SK-N-SH (cell line): Measurements from ENCODE around the gene SH2B2. TPM values are rescaled to one million over a fixed set of nuclear protein-coding genes. Genes with fewer than 3 reads are reported as not detected.

ENCODE experiments used
- CTCF ChIA-PET: fragments of 300-600, 350-600 bp; formaldehyde crosslinking; extraction: SDS; loops from one replicate; lab custom pipeline; 2021; lab: Yijun Ruan, JAX
- POLR2A ChIA-PET: fragments of 350-600 bp; sonication (Branson Sonifier 250); formaldehyde crosslinking; extraction: SDS; loops from one replicate; lab custom pipeline; 2020; ENCODE audit warnings: antibody characterized with exemption, inconsistent platforms; lab: Yijun Ruan, JAX
- DNase-seq: peaks from one replicate; pipeline ENCODE4 v3.0.0; 2012
- H2AFZ ChIP-seq: fragments of 200-600 bp; sonication (generic); 2 replicates; pipeline ENCODE4 v1.8.1; 2016; ENCODE audit warnings: antibody characterized with exemption, mild to moderate bottlenecking, low read depth
- H3F3A ChIP-seq: fragments of 200-600 bp; sonication (generic); replicated peaks from 2 replicates; pipeline ENCODE3; 2016; ENCODE audit warnings: antibody characterized with exemption, mild to moderate bottlenecking; ENCODE audit not compliant: insufficient read depth
- H3K27ac ChIP-seq, 2 experiments: fragments of 200-500 bp in 1 of 2; fragments of 200-600 bp in 1 of 2; sonication (Bioruptor generic) in 1 of 2; sonication (generic), shearing (Covaris generic) in 1 of 2; 2 replicates each; pipeline versions ENCODE4 v1.5.1 to v1.6.1; 2014 to 2016; ENCODE audit warnings: low read depth in 2 of 2, inconsistent platforms in 1 of 2, low read length in 1 of 2, mild to moderate bottlenecking in 1 of 2, mixed read lengths in 1 of 2
- H3K27me3 ChIP-seq: fragments of 200-600 bp; sonication (generic), shearing (Covaris generic); 2 replicates; pipeline ENCODE4 v1.6.1; 2016; ENCODE audit warnings: mixed run types; ENCODE audit not compliant: insufficient read depth
- H3K36me3 ChIP-seq, 2 experiments: fragments of 200-500 bp in 1 of 2; fragments of 200-600 bp in 1 of 2; sonication (Bioruptor generic) in 1 of 2; sonication (generic) in 1 of 2; replicated peaks in 1 of 2; 2 replicates each; pipeline versions ENCODE3 to v1.5.1; 2014 to 2016; ENCODE audit warnings: low read length in 1 of 2, mild to moderate bottlenecking in 1 of 2; ENCODE audit not compliant: insufficient read depth in 2 of 2, control insufficient read depth in 1 of 2
- H3K4me1 ChIP-seq, 2 experiments: fragments of 200-500 bp in 1 of 2; fragments of 200-600 bp in 1 of 2; sonication (Bioruptor generic) in 1 of 2; sonication (generic), shearing (Covaris generic) in 1 of 2; 2 replicates each; pipeline versions ENCODE4 v1.5.1 to v1.6.1; 2014 to 2016; ENCODE audit warnings: low read depth in 1 of 2, low read length in 1 of 2, mixed run types in 1 of 2; ENCODE audit not compliant: insufficient read depth in 2 of 2, control insufficient read depth in 1 of 2
- H3K4me2 ChIP-seq: fragments of 200-600 bp; sonication (generic), shearing (Covaris generic); 2 replicates; pipeline ENCODE4 v1.6.1; 2017; ENCODE audit warnings: mixed run types
- H3K4me3 ChIP-seq, 2 experiments: fragments of 200-500 bp in 1 of 2; fragments of 200-600 bp in 1 of 2; sonication (Bioruptor generic) in 1 of 2; sonication (generic), shearing (Covaris generic) in 1 of 2; 2 replicates each; pipeline versions ENCODE4 v1.5.1 to v1.8.1; 2014 to 2016; ENCODE audit warnings: low read depth in 2 of 2, inconsistent platforms in 1 of 2, low read length in 1 of 2, mild to moderate bottlenecking in 1 of 2, mixed read lengths in 1 of 2, moderate library complexity in 1 of 2
- H3K79me2 ChIP-seq: fragments of 200-600 bp; sonication (generic); 2 replicates; pipeline ENCODE4 v1.8.1; 2017; ENCODE audit warnings: mild to moderate bottlenecking; ENCODE audit not compliant: insufficient read depth
- H3K9ac ChIP-seq: fragments of 200-600 bp; sonication (generic); 2 replicates; pipeline ENCODE4 v1.6.1; 2017; ENCODE audit warnings: mixed run types
- H3K9me2 ChIP-seq: fragments of 200-600 bp; sonication (generic); 2 replicates; pipeline ENCODE4 v1.6.1; 2017; ENCODE audit warnings: mixed run types
- H3K9me3 ChIP-seq: fragments of 200-600 bp; sonication (generic); 2 replicates; pipeline ENCODE4 v1.6.1; 2017; ENCODE audit warnings: mixed run types, mild to moderate bottlenecking, moderate library complexity
- H4K20me1 ChIP-seq: fragments of 200-600 bp; sonication (generic); 2 replicates; pipeline ENCODE4 v1.6.1; 2017; ENCODE audit warnings: mild to moderate bottlenecking, mixed run types; ENCODE audit not compliant: insufficient read depth
- CHD2 ChIP-seq: fragments of 150-350 bp; IDR thresholded peaks from 2 replicates; pipeline ENCODE4 v1.6.1; 2018; ENCODE audit warnings: low read length; ENCODE audit not compliant: partially characterized antibody
- ELF1 ChIP-seq: IDR thresholded peaks from 2 replicates; pipeline ENCODE4 v1.4.0; 2012
- EP300 ChIP-seq, 2 experiments: IDR thresholded peaks; 2 replicates each; pipeline versions ENCODE4 v1.4.0 to v1.6.1; 2012; ENCODE audit warnings: borderline replicate concordance in 1 of 2, low read depth in 1 of 2, low read length in 1 of 2
- FOXJ3 ChIP-seq: sonication (generic); formaldehyde crosslinking; IDR thresholded peaks from 2 replicates; pipeline ENCODE4 v1.5.1; 2020; ENCODE audit warnings: mild to moderate bottlenecking, missing genetic modification reagents
- GABPA ChIP-seq: IDR thresholded peaks from 2 replicates; pipeline ENCODE4 v1.4.0; 2012; ENCODE audit warnings: low read depth, mild to moderate bottlenecking
- GATA2 ChIP-seq: sonication (generic); formaldehyde crosslinking; IDR thresholded peaks from 2 replicates; pipeline ENCODE4 v1.5.0; 2020; ENCODE audit warnings: mild to moderate bottlenecking, missing genetic modification reagents
- MEF2A ChIP-seq: IDR thresholded peaks from 2 replicates; pipeline ENCODE4 v1.4.0; 2012; ENCODE audit warnings: low read depth, borderline replicate concordance
- MXI1 ChIP-seq: IDR thresholded peaks from 2 replicates; pipeline ENCODE4 v1.6.1; 2012; ENCODE audit warnings: mild to moderate bottlenecking, low read depth, low read length, improper control_type of control experiment
- NRF1 ChIP-seq: IDR thresholded peaks from 2 replicates; pipeline ENCODE4 v1.6.1; 2012; ENCODE audit warnings: low read depth, mild to moderate bottlenecking, low read length
- POLR2AphosphoS5 ChIP-seq: IDR thresholded peaks from 2 replicates; pipeline ENCODE4 v1.6.1; 2012; ENCODE audit warnings: low read depth, low read length
- RAD21 ChIP-seq: IDR thresholded peaks from 2 replicates; pipeline ENCODE4 v1.6.1; 2012; ENCODE audit warnings: mild to moderate bottlenecking, low read length
- RFX5 ChIP-seq: IDR thresholded peaks from 2 replicates; pipeline ENCODE4 v1.6.1; 2012; ENCODE audit warnings: mild to moderate bottlenecking, improper control_type of control experiment, low read length
- SIN3A ChIP-seq: IDR thresholded peaks from 2 replicates; pipeline ENCODE4 v1.6.1; 2012; ENCODE audit warnings: low read depth, mild to moderate bottlenecking, low read length, moderate library complexity, borderline replicate concordance
- SMC3 ChIP-seq: IDR thresholded peaks from 2 replicates; pipeline ENCODE4 v1.6.1; 2012; ENCODE audit warnings: low read depth, low read length, improper control_type of control experiment
- TAF1 ChIP-seq: IDR thresholded peaks from 2 replicates; pipeline ENCODE4 v1.6.1; 2012; ENCODE audit warnings: low read depth, mild to moderate bottlenecking, low read length, moderate library complexity, borderline replicate concordance
- TCF12 ChIP-seq: IDR thresholded peaks from 2 replicates; pipeline ENCODE4 v1.4.0; 2012
- TEAD4 ChIP-seq: IDR thresholded peaks from 2 replicates; pipeline ENCODE4 v1.4.0; 2012; ENCODE audit warnings: mild to moderate bottlenecking, borderline replicate concordance; ENCODE audit not compliant: insufficient read depth
- YY1 ChIP-seq: IDR thresholded peaks from 2 replicates; pipeline ENCODE4 v1.4.0; 2012; ENCODE audit warnings: low read depth, mild to moderate bottlenecking
- WGBS: methylation state at CpG from one replicate; pipeline ENCODE4 v1.1.6; 2017; ENCODE audit warnings: low lambda C conversion rate; 5-methylcytosine and 5-hydroxymethylcytosine counted together
- polyA plus RNA-seq, 3 experiments: library from polyadenylated mRNA; depleted of rRNA; stranded (reverse); fragments of >200 nt; gene quantifications; 2 replicates each; pipeline ENCODE4 v1.2.3, GENCODE V29; 2012
- TF ChIP-seq, protein P1 (sequence below): fragments of 150-350 bp; IDR thresholded peaks from 2 replicates; pipeline ENCODE4 v1.6.1; 2017; ENCODE audit warnings: antibody characterized with exemption, low read length, low read depth, borderline replicate concordance
- TF ChIP-seq, protein P2 (sequence below): fragments of 200-600 bp; sonication (generic); IDR thresholded peaks from 2 replicates; pipeline ENCODE4 v1.6.1; 2017; ENCODE audit warnings: antibody characterized with exemption, mild to moderate bottlenecking, moderate library complexity
- TF ChIP-seq, protein P3 (sequence below): IDR thresholded peaks from 2 replicates; pipeline ENCODE4 v1.4.0; 2012; ENCODE audit warnings: low read depth
- TF ChIP-seq, protein P4 (sequence below): IDR thresholded peaks from 2 replicates; pipeline ENCODE4 v1.4.0; 2012; ENCODE audit warnings: low read depth, borderline replicate concordance

The SH2B2 gene
- polyA plus RNA-seq, 1 of the 3 experiments (the other 2 are of a cell fraction), result 4.7 TPM

DNA sequence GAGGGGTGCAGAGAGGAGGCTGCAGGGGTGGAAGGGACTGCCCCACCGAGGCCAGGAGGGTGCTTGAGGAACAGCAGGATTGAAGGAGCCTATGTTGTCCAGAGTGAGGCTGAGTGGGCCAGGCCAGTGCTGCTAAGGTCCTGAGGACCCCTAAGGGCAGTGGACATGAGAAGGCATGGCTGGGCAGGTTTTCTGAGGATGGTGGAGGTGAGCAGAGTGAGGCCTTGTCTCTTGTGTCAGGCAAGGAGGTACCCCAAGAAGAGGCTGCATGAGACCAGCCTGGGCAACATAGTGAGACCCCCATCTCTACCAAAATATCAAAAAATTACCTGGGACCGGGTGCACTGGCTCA, 5.2 kb downstream of the SH2B2 start:
- Histone ChIP-seq H3K9me2 (no peaks in the 10 kb centered on the region), H3K9ac (no peak overlapping the region), H2AFZ (no peak overlapping the region), H3K36me3 (no peaks in the 10 kb centered on the region), H3K9me3 (no peaks in the 10 kb centered on the region), H3K4me2 (no peak overlapping the region), H3F3A (no peaks in the 10 kb centered on the region), H3K27me3 (no peaks in the 10 kb centered on the region), H3K27ac (no peak overlapping the region), H3K79me2 (no peaks in the 10 kb centered on the region), H3K4me3 (no peak overlapping the region), H4K20me1 (peaks cover 30% of the 10 kb centered on the region; the same call in 1 of the 2 replicates), H3K4me1 (peaks cover 0 to 18% of the 10 kb centered on the region in 2 experiments; a peak in 1 of 4 replicates)
- WGBS, result 79% methylated on average over 2 of the region's 2 CpGs
- ChIA-PET CTCF (interaction anchor here (1.3 to 4.4 kb wide), 5 partner anchors 12 to 99 kb away, joined by 3 to 20 read pairs (median 7); no protein-coding TSS in a partner anchor), POLR2A (no interaction called here)
- no peak for DNase-seq
- no peak for TF ChIP-seq NRF1
- TF ChIP-seq, protein P1, sequence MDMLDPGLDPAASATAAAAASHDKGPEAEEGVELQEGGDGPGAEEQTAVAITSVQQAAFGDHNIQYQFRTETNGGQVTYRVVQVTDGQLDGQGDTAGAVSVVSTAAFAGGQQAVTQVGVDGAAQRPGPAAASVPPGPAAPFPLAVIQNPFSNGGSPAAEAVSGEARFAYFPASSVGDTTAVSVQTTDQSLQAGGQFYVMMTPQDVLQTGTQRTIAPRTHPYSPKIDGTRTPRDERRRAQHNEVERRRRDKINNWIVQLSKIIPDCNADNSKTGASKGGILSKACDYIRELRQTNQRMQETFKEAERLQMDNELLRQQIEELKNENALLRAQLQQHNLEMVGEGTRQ, result no peak
- TF ChIP-seq POLR2AphosphoS5, result no peak
- TF ChIP-seq YY1, result no peak
- no peak for TF ChIP-seq FOXJ3
- no peak for TF ChIP-seq RFX5
- TF ChIP-seq GATA2 (CRISPR knock-in tag), result no peak
- TF ChIP-seq SMC3, result no peak
- TF ChIP-seq EP300 (IDR thresholded peaks at IDR 0.05; ENCODE audit: borderline replicate concordance in 1 of 2, low read depth in 1 of 2, low read length in 1 of 2), result no peak

DNA sequence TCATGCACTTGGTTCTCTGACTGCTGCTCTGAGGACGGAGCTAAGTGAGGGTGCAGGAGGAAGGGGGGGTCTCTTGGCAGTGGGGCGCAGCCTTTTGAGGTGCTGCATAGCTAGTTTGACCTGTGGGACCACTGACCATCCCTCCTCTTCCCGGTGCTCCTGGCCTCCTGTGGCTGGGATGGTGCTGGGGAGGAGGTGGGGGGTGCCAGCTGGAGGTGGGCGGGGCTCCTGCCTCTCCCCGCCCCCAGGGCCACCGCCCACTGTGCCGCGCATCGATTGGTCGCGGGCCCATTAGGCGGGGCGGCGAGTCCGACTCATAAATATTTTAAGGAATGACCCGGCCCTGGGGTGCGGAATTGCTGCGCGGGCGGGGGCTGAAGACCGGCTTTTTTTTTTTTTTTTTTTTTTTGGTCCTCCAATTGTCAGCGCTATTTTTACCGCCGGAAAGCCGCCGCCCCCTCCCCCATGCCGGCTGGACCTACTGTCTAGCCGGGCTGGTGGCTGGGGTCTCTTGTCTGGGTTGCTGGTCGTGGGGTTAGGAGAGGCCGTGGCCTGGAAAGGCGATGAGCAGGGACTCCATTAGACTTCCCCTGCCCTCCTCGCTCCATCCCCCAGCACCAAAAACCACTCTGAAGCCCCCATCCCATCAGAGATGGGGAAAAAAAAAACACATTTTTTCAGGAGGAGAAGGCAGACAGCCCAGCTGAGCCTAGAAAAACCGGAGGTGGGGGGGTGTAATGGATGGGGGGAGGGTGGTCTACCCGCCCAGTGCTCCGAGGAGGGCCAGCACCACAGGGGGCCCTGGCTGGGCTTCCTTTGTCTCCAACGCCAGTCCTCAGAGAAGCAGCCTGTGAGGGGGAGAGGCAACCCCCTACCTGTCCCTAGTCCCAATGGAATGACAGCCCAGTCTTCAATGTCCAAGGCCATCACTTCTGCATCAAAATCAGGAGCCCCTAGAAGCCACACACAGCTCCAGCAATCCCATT, 6.4 kb downstream of the SH2B2 start:
- no peaks in the 10 kb centered on the region for H3F3A ChIP-seq
- H3K4me1 ChIP-seq, result peaks cover 0 to 13% of the 10 kb centered on the region in 2 experiments; a peak in 1 of 4 replicates
- peak; percentile 92 for DNase-seq
- H3K9me3 ChIP-seq, result no peaks in the 10 kb centered on the region
- 39% methylated on average over 36 of the region's 36 CpGs for WGBS
- no peaks in the 10 kb centered on the region for H3K27me3 ChIP-seq
- no peaks in the 10 kb centered on the region for H3K79me2 ChIP-seq
- H3K36me3 ChIP-seq, result no peaks in the 10 kb centered on the region
- H3K4me2 ChIP-seq, result no peak overlapping the region
- peak overlapping the region in 1 of 2 experiments; percentile 21; a peak in 1 of 4 replicates for H3K4me3 ChIP-seq
- ChIA-PET POLR2A (interaction anchor here (0.6 kb wide), 1 partner anchor 69 kb away, joined by 3 read pairs; no protein-coding TSS in a partner anchor), CTCF (interaction anchor here (0.6 to 4.4 kb wide), 7 partner anchors 13 to 273 kb away, joined by 3 to 15 read pairs (median 5); no protein-coding TSS in a partner anchor)
- no peak overlapping the region for H2AFZ ChIP-seq
- no peaks in the 10 kb centered on the region for H3K9me2 ChIP-seq
- H4K20me1 ChIP-seq, result peaks cover 30% of the 10 kb centered on the region; the same call in 1 of the 2 replicates
- H3K27ac ChIP-seq, result no peak overlapping the region
- H3K9ac ChIP-seq, result no peak overlapping the region
- TF ChIP-seq RFX5 (no peak), MEF2A (no peak), MXI1 (no peak), SIN3A (no peak), NRF1 (no peak), GABPA (no peak), CHD2 (no peak), ELF1 (no peak), RAD21 (no peak), SMC3 (no peak), TAF1 (no peak), TEAD4 (no peak), TCF12 (no peak)
- TF ChIP-seq, protein P1, result no peak
- TF ChIP-seq, protein P2, sequence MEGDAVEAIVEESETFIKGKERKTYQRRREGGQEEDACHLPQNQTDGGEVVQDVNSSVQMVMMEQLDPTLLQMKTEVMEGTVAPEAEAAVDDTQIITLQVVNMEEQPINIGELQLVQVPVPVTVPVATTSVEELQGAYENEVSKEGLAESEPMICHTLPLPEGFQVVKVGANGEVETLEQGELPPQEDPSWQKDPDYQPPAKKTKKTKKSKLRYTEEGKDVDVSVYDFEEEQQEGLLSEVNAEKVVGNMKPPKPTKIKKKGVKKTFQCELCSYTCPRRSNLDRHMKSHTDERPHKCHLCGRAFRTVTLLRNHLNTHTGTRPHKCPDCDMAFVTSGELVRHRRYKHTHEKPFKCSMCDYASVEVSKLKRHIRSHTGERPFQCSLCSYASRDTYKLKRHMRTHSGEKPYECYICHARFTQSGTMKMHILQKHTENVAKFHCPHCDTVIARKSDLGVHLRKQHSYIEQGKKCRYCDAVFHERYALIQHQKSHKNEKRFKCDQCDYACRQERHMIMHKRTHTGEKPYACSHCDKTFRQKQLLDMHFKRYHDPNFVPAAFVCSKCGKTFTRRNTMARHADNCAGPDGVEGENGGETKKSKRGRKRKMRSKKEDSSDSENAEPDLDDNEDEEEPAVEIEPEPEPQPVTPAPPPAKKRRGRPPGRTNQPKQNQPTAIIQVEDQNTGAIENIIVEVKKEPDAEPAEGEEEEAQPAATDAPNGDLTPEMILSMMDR, result no peak
- TF ChIP-seq, protein P3, sequence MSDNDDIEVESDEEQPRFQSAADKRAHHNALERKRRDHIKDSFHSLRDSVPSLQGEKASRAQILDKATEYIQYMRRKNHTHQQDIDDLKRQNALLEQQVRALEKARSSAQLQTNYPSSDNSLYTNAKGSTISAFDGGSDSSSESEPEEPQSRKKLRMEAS, result no peak
- TF ChIP-seq, protein P4, sequence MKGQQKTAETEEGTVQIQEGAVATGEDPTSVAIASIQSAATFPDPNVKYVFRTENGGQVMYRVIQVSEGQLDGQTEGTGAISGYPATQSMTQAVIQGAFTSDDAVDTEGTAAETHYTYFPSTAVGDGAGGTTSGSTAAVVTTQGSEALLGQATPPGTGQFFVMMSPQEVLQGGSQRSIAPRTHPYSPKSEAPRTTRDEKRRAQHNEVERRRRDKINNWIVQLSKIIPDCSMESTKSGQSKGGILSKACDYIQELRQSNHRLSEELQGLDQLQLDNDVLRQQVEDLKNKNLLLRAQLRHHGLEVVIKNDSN, result no peak
